ENCODE measurements around the gene LCN15.

DNA sequence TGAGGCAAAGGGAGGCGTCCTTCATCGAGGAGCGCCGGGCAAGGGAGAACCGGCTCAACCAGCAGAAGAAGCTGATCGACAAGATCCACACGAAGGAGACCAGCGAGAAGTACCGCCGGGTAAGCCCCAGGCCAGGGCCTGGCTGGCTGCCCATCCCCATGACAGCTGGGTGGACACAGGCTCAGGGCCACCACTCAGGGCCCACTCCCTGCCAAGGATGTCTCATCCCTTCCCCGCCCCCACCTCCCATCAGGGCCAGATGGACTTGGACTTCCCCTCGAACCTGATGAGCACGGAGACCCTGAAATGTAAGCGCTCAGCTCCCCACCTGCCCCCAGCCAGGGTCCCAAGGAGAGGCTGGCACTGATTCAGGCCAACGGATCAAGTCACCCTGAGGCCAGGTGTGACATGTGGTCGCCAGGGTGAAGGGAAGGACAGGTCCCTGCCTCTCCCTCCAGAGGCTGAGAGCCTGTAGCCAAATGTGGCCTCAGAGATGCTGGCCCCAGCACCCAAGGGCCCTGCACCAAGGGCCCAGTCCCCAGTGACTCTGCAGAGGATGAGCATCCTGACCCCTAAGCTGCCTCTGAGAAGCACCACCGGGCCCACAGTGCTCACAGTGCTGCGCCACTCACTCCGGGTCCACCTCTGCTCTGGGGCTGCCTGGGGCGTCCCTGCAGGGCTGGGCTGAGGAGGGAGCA, 40.3 kb upstream of the LCN15 start:
- TF ChIP-seq ZNF274 (IDR thresholded peaks at IDR 0.05; ENCODE audit: low read depth, low read length) (no peak), SUZ12 (IDR thresholded peaks at IDR 0.05; ENCODE audit: extremely low read depth, insufficient read depth, insufficient read length) (no peak)

All from NT2/D1 (cell line).